ENCODE data around the gene SLC46A1. TPM values are rescaled to one million over a fixed set of nuclear protein-coding genes. Genes with fewer than 3 reads are reported as not detected.

The SLC46A1 gene
- total RNA-seq, 1 donor = 7.9 TPM

GRCh38 chr17:28347261-28347891 lies 58.6 kb downstream of the SLC46A1 start:
- no peak overlapping the region for H3K4me3 ChIP-seq (ENCODE audit: low read depth, low read length)
- peak; percentile 95 for DNase-seq (ENCODE audit: low read depth)
- TF ChIP-seq, protein P1, sequence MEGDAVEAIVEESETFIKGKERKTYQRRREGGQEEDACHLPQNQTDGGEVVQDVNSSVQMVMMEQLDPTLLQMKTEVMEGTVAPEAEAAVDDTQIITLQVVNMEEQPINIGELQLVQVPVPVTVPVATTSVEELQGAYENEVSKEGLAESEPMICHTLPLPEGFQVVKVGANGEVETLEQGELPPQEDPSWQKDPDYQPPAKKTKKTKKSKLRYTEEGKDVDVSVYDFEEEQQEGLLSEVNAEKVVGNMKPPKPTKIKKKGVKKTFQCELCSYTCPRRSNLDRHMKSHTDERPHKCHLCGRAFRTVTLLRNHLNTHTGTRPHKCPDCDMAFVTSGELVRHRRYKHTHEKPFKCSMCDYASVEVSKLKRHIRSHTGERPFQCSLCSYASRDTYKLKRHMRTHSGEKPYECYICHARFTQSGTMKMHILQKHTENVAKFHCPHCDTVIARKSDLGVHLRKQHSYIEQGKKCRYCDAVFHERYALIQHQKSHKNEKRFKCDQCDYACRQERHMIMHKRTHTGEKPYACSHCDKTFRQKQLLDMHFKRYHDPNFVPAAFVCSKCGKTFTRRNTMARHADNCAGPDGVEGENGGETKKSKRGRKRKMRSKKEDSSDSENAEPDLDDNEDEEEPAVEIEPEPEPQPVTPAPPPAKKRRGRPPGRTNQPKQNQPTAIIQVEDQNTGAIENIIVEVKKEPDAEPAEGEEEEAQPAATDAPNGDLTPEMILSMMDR (IDR thresholded peaks at IDR 0.05; ENCODE audit: insufficient read depth, low read length) = no peak

DNA sequence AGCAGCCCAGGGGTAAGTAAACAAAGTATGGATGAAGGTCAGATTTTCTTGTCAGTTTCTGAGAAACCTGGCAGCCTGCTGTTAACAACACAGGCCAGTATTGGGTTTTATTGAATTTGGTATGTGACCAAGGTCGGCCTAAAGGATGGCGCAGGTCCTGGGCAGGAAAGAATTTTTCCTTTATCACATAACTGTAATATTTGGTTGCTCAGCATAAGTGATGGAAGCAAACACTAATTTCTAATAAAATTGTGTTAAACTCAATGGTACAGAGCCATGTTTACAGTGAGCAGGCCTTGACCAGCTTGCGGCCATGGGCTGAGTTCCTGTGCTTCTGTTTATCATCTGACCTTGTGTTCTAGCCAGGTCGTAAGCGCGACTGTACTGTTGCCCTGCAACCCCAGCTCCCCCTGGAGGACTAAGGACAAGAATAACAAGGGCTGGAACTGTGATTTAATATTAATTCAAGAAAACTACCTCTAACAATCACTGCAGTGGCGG lies 59.2 kb downstream of the SLC46A1 start:
- H3K4me3 ChIP-seq (ENCODE audit: low read depth, low read length) = no peak overlapping the region
- no peak for DNase-seq (ENCODE audit: low read depth)
- TF ChIP-seq, protein P1 (IDR thresholded peaks at IDR 0.05; ENCODE audit: insufficient read depth, low read length) = peak; percentile 47

GRCh38 chr17:28346199-28346580 lies 59.8 kb downstream of the SLC46A1 start:
- peak; percentile 38 for DNase-seq (ENCODE audit: low read depth)
- TF ChIP-seq, protein P1 (IDR thresholded peaks at IDR 0.05; ENCODE audit: insufficient read depth, low read length) = no peak
- H3K4me3 ChIP-seq (ENCODE audit: low read depth, low read length) = no peak overlapping the region

GRCh38 chr17:28345419-28346198 lies 60.4 kb downstream of the SLC46A1 start:
- DNase-seq (ENCODE audit: low read depth) = peak; percentile 62
- TF ChIP-seq, protein P1 (IDR thresholded peaks at IDR 0.05; ENCODE audit: insufficient read depth, low read length) = no peak
- H3K4me3 ChIP-seq (ENCODE audit: low read depth, low read length) = no peak overlapping the region

Other genes with a start within 250 kb of the SLC46A1 start
- 14.8 and 20.5 TPM in 2 replicates for gene TMEM97, start 87.0 kb downstream of the SLC46A1 start, total RNA-seq (ENCODE audit: low replicate concordance)
- gene IFT20, start 70.7 kb downstream of the SLC46A1 start, total RNA-seq (ENCODE audit: low replicate concordance) = 46.9 and 59.8 TPM in 2 replicates
- 10.1 and 23.7 TPM in 2 replicates for gene TNFAIP1, start 70.5 kb downstream of the SLC46A1 start, total RNA-seq (ENCODE audit: low replicate concordance)
- 22.9 and 66.6 TPM in 2 replicates for gene POLDIP2, start 48.7 kb downstream of the SLC46A1 start, total RNA-seq (ENCODE audit: low replicate concordance)
- gene SEBOX, start 41.0 kb downstream of the SLC46A1 start, total RNA-seq (ENCODE audit: low replicate concordance) = not detected in 2 replicates
- gene VTN, start 35.9 kb downstream of the SLC46A1 start, total RNA-seq (ENCODE audit: low replicate concordance) = 0.09 and 0.82 TPM in 2 replicates
- gene SARM1, start 34.5 kb downstream of the SLC46A1 start, total RNA-seq (ENCODE audit: low replicate concordance) = 7.8 and 9.0 TPM in 2 replicates
- gene SLC13A2, start 67.4 kb upstream of the SLC46A1 start, total RNA-seq (ENCODE audit: low replicate concordance) = not detected in 2 replicates
- not detected in 2 replicates for gene FOXN1, start 100.1 kb upstream of the SLC46A1 start, total RNA-seq (ENCODE audit: low replicate concordance)
- gene UNC119, start 146.4 kb upstream of the SLC46A1 start, total RNA-seq (ENCODE audit: low replicate concordance) = 12.2 and 18.2 TPM in 2 replicates
- gene PIGS, start 165.3 kb upstream of the SLC46A1 start, total RNA-seq (ENCODE audit: low replicate concordance) = 15.8 and 26.9 TPM in 2 replicates
- gene ALDOC, start 170.7 kb upstream of the SLC46A1 start, total RNA-seq (ENCODE audit: low replicate concordance) = 17.6 and 36.3 TPM in 2 replicates
- 7.4 and 31.8 TPM in 2 replicates for gene SPAG5, start 192.8 kb upstream of the SLC46A1 start, total RNA-seq (ENCODE audit: low replicate concordance)
- 4.3 TPM in 1 of 2 replicates, not detected in the other for gene RSKR, start 208.0 kb upstream of the SLC46A1 start, total RNA-seq (ENCODE audit: low replicate concordance)
- gene BLTP2, start 238.9 kb upstream of the SLC46A1 start, total RNA-seq (ENCODE audit: low replicate concordance) = 99.3 and 200 TPM in 2 replicates